NCI-H1694 (cell line): Measurements from ENCODE around the gene GPHA2.

ENCODE experiments used
- DNase-seq: peaks from one replicate; lab custom pipeline; 2025; lab: John Stamatoyannopoulos, UW

Gene GPHA2

DNA sequence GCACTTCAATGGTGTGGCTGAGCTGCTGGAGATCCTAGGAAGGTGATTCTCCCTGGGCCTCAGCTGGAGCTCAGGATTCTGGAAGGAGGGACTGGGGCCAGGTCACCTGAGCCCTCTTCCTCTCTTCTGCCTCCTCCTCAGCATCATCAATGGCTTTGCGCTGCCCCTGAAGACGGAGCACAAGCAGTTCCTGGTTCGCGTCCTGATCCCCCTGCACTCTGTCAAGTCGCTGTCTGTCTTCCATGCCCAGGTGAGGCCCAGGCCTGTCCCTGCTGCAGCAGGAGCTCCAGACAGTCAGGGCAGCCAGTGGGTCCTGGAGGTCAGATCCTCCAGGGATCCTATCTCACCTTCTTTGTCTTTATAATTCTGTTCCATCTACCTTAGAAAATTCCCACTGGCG lies 5.4 kb downstream of the GPHA2 start:
- DNase-seq: no peak

GRCh38 chr11:64929625-64930024 lies 6.1 kb downstream of the GPHA2 start:
- DNase-seq: no peak

DNA sequence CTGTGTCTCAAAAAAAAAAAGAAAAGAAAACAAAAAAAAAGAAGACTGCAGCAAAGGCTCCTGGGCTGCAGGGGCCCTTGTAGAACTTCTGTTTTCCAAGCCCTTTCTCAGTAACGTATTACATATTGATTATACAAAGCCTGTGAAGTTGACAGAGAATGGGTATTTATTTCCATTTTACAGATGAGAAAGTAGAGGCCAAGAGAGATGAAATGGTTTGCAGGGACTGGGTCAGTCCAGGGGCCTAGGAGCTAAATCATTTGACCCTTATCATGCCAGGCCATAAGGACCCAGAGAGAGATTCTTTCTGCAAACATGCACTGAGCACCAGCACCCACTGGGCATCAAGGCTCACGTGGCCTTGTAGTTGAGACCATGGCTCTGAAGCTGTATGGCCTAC lies 6.7 kb downstream of the GPHA2 start:
- no peak for DNase-seq

DNA sequence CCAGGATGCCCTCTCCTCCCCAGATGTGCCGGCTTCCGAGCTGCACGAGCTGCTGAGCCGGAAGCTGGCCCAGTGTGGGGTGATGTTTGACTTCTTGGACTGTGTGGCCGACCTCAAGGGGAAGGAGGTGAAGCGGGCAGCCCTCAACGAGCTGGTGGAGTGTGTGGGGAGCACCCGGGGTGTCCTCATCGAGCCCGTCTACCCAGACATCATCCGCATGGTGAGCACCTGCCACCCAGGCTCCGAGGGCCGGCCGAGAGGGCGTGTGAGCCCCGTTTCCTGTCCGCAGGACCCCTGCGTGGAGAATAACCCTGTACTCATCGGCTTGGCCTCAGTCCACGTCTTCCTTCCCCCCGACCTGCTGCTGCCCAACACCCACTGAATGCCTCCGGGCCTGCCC lies 9.0 kb downstream of the GPHA2 start:
- no peak for DNase-seq

DNA sequence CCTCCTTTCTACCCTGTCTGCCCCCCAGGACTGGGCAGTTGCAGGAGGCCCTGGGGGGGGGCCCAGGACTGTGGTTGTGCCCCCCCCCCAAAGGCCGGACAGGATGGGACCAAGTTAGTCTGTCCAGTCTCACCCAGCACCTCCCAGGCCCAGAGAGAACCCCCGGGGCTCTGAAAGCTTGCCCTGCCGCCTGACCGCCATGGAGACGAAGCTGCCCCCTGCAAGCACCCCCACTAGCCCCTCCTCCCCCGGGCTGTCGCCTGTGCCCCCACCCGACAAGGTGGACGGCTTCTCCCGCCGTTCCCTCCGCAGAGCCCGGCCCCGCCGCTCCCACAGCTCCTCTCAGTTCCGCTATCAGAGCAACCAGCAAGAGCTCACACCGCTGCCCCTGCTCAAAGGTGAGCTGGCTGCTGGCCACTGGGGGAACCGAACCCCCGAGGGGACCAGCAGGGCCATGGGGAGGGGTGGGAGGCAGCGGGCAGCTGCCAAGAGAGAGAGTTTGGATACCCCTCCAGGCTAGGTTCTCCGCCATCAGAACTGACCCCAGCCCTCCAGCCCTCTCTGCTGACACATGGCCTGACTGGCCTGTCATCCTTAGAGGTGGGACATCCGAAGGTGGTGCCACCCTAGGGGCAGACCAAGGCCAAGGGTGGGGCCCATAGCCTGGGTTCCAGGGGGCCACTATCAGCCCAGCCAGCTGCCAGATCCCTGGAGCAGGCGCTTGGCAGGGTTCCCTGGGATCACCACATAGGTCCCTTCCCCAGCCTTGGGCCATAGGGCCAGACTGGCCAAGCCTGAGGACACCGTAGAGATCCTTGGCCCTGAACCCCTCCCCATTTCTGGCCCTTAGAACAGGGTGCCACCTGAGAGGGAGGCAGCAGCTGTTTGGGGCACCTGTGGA lies 9.9 kb downstream of the GPHA2 start:
- no peak for DNase-seq

DNA sequence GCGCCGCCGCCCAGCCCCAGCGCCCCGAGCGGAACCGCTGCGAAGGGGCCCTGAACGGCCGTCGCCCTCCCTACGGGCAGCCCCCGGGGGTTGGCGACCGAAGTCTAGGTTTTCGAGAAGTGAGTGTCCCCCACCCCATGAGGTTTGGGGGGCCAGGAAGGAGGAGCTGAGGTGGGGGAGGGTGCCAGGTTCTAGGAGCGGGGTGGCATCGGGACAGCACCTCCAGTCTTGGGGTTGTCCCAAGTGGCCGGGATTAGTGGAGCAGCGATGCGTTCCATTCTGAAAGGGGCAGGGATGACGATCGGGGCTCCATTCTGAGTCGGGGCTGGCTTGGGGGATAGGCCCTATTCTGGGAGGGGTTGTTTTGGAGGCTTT lies 10.8 kb downstream of the GPHA2 start:
- no peak for DNase-seq

GRCh38 chr11:64923944-64924909 lies 11.5 kb downstream of the GPHA2 start, which contains the start of gene PPP2R5B:
Gene PPP2R5B, plus strand, starts transcription at chr11:64924689. Its CDS starts 1,046 bp downstream, at chr11:64925735.
- DNase-seq: peak; percentile 63

GRCh38 chr11:64923151-64923661 lies 12.5 kb downstream of the GPHA2 start:
- no peak for DNase-seq

DNA sequence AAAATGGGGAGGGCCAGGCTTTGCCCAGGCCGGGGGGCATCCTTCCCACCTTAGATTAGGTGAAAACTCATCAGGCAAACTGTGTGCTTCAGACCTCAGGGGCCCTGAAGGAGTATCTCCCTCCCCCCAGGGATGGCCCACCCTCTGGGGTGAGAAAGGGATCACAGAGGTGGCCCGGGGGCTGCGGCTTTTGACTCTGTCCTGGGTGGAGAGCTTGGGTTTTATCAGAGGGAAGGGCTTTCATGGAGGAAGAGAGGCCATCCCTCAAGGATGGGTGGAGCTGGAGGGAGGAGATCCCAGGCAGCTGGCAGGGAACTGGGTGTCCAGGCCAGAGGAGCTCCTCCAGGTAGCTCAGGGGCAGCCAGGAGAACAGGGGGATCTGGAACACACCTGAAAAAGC lies 14.3 kb downstream of the GPHA2 start:
- DNase-seq: no peak

DNA sequence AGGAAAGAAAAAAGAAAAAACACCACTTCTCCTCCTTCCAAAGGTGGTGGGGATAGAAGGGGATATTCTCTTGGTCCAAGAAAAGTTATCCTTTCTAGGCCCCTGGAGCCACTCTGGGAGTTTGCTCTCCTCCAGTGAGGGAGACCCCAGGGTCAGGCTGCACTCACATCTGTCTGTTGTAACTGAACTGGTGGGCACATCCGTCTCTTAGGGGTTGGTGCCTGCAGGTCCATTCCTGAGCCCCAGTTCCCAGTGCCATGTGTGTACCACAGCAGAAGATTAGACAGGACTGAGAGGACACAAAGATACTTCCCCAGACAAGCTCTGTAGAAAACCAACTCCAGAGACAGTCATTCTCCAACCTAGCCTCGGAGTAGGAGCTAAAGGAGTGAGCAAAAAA lies 15.6 kb downstream of the GPHA2 start:
- DNase-seq: no peak

- peak; percentile 32 for DNase-seq
Observed at GRCh38 chr11:64919627-64920026, 16.1 kb downstream of the GPHA2 start.

DNA sequence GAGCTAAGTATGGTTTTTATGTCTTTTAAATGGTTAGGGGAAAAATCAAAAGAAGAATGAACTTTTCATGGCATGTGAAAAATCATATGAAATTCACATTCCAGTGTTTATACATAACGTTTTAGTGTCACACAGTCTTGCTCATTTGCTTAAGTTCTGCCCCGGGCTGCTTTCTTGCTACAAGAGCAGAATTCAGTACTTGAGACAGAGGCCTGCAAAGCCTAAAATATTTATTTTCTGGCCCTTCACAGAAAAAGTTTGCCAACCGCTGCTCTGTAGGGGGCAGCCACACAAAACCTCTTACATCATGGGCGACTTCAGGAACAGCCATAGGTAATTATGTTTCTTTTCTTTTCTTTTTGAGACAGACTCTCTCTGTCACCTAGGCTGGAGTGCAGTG lies 17.7 kb downstream of the GPHA2 start:
- DNase-seq: no peak

- no peak for DNase-seq
Observed at GRCh38 chr11:64917663-64917995, 18.1 kb downstream of the GPHA2 start.

- peak; percentile 98 for DNase-seq
Observed at GRCh38 chr11:64916775-64917662, 18.7 kb downstream of the GPHA2 start, which contains the start of gene ATG2A. Gene ATG2A, minus strand, starts transcription at chr11:64917209. Its CDS starts 74 bp downstream, at chr11:64917135.

DNA sequence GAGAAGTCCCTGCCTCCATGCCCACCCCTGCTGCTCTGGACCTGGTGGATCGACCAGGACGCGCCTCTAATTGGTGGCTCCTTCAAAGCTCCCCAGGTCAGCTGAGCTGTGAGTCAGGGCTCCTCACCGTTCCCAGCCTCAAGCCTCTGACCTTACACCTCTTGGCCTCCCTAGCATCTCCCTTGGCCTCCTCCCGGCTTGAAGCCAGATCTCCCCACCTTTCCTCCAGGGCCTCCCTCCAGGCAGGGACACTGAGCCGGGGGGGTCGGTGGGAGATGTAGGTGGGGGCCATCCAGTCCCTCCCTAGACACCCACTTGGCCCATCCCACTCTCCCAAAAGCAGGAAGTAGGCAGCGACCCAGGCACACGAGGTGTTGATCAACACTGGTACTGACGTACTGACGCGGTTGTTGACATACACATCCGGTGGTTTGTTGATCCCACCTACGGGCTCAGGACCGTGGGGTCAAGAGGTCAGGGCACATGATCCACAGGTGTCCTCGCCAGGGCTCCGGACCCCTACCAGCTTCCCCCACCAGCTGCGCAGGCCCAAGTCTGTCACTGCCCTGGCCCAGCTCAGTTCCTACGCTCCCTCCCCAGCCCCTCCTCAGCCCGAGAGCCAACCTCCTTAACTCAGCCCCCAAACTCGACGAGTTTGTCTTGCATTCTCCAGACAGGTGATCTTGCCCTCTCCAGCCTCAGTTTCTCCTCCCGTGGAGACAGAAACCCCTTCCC lies 19.5 kb downstream of the GPHA2 start:
- DNase-seq: no peak

- no peak for DNase-seq
Observed at GRCh38 chr11:64915376-64915887, 20.3 kb downstream of the GPHA2 start.

GRCh38 chr11:64914123-64914522 lies 21.6 kb downstream of the GPHA2 start:
- no peak for DNase-seq

- no peak for DNase-seq
Observed at GRCh38 chr11:64913171-64913727, 22.4 kb downstream of the GPHA2 start.

GRCh38 chr11:64911689-64912088 lies 24.0 kb downstream of the GPHA2 start:
- DNase-seq: no peak

- DNase-seq: no peak
Observed at GRCh38 chr11:64911142-64911541, 24.6 kb downstream of the GPHA2 start.
